ENCODE data around the gene CFAP46.
"Not testable (repeated sequence)": the region's sequence is repeated elsewhere in the genome, so short reads cannot be mapped to it uniquely, and the experiment has no call there.

The CFAP46 gene

DNA sequence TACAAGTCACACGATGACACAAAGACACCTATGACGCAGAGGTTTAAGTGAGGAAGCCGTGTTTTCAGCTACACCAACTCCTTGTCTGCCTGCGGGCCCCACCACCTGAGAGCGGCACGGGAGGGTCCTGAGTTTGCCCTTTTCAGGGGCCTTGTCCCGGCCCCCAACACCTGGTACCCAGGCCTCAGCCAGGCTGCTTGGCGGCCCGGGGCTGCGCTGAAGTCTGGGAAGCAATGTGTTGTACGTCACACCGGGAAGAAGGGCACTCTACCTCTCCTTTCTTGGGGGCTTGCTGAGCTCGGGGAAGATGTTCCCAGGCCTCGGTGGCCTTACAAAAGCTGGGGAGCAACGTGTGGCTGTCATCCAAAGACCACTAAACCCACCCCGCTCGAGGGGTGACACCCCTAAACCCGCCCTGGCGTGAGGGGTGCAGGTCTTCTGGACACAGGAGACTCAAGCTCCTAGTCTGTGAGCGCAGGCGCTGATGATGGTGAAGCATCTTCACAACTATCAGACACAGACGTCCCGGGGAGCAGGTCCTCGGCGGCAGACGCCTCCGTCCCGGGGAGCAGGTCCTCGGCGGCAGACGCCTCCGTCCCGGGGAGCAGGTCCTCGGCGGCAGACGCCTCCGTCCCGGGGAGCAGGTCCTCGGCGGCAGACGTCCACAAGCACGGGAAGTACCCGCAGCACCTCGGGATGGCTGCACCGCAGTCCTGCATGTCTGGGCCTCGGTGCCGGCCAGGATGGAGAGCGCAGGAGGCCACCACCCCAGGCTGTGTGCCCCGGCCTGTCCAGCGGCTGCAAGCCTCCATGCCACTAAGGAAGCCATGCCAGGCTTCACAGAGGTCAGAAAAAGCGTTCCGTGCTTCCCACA, 15.4 kb downstream of the CFAP46 start:
- FAIRE-seq = no peak

DNA sequence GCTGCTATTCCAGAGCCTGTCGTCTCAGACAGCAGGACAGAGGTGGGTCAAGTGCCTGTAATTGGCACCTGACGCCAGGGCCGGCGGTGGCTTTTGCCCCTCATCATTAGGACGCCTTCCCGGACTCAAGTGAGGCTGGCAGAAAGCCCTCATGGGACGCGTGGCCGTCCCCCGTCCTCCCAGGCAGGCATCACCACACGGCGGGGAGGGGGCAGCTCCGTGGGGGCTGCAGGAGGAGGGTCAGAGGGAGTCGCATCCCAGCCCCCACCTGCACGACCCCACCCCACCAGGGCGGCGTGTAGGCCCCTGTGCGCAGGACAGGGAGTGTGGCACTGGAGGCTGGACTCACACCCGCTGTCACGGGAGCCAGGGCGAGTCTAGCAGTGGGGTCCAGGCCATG, 16.3 kb downstream of the CFAP46 start:
- no peak for FAIRE-seq

DNA sequence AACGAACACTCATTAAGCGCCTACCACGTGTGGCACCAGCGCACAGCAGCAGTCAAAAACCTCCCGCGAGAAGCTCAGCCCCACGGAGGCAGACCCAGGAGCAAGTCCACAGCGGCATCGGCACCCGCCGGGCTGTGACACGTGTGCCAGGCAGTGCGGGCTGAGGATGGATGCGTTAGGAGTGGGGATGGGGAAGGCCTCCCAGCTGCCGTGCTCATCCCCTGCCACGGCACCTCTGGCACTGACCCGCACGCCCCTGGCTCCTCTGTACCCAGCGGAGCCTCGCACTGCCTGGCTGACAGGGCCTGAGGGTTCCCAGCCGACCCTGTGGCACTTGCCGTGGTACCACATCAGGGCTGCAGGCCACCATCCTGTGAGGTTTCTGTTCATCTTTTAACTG, 16.8 kb downstream of the CFAP46 start:
- no peak for FAIRE-seq

DNA sequence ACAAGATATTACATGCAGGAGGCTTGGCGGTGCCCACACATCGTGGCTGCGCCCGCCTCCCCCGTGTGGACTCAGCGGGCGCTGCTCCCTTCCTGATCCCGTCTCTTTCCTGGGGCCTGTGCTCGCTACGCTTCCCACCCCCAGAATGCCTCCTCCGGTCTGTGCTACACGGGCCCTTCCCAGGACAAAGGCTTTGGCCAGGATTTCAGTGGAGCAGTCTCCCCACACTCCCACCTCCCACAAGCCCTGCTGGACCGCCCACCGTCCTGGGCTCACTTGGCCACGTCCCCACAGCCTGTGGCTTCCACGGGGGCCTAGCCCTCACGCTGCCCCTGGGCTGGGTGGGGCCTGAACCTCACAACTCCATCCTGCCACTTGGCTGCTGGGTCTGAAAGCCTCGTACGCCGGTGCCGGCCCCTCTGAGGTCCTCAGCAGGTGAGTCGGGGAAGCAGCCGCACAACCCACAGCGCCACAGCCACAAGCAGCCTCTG, 17.3 kb downstream of the CFAP46 start:
- no peak for FAIRE-seq

DNA sequence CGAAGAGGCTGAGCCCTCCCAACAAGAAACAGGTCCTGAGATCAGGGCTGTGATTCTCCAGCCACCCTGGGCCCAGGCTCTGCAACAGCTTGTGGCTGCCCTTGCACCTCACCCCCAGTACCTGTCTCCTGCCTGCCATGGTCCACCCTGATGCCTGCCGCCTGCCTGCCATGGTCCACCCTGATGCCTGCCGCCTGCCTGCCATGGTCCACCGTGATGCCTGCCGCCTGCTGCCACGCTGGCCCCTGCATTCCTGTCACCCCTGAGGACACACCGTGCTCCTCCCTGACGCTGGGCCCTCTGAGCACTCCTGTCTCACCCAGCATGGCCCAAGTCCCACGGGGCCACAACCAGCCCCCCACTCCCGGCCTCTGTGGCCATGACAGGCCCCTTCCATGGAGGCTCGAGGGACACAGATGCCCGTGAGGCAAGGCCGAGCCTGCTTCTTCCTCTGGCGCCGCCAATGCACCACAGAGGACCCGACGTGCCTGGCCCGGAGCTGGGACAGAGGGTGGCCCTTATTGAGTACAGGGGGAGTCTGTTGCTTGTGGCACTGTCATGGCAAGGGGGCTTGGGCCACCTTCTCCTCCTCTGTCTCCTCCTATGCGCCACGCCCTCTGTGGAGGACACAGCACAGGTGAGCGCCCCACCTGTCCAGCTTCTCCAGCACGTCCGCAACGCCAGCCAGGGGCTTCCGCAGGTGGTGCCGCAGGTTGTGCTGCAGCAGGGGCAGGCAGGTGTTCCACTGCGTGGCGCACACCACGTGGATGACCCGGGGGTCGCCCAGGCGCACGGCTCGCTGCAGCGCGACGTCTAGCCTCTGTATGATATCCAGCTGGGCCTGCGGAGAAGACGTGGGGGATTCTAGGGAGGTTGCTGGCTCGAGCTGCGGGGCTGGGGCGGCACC, 18.1 kb downstream of the CFAP46 start:
- FAIRE-seq = no peak

DNA sequence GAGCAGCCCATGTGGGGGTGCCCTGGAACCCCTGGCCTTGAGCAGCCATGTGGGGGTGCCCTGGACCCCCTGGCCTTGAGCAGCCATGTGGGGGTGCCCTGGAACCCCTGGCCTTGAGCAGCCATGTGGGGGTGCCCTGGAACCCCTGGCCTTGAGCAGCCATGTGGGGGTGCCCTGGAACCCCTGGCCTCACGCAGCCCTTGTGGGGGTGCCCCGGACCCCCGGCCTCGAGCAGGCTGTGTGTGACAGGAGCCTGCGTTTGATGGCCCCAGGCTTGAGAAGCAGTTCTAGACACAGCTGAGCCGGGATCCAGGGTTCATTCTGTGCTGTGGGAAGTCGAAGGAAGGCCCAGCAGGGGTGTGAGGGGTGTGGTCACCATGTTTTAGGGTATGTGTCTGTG, 19.0 kb downstream of the CFAP46 start:
- FAIRE-seq = not testable (repeated sequence)

DNA sequence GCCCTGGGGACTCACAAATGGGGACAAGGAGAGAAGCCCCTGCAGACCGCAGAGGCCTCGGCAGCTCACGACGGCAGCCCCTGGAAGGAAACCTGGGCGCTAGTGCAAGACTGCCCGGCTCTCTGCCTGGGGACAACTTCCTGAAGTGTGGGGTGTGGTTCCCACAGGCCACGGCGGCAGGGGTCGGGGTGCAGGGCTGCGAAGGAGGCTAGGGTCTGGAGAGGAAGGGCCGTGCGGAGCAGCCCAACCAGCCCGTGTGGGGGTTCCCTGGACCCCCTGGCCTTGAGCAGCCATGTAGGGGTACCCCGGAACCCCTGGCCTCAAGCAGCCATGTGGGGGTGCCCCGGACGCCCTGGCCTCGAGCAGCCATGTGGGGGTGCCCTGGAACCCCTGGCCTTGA, 19.5 kb downstream of the CFAP46 start:
- no peak for FAIRE-seq

DNA sequence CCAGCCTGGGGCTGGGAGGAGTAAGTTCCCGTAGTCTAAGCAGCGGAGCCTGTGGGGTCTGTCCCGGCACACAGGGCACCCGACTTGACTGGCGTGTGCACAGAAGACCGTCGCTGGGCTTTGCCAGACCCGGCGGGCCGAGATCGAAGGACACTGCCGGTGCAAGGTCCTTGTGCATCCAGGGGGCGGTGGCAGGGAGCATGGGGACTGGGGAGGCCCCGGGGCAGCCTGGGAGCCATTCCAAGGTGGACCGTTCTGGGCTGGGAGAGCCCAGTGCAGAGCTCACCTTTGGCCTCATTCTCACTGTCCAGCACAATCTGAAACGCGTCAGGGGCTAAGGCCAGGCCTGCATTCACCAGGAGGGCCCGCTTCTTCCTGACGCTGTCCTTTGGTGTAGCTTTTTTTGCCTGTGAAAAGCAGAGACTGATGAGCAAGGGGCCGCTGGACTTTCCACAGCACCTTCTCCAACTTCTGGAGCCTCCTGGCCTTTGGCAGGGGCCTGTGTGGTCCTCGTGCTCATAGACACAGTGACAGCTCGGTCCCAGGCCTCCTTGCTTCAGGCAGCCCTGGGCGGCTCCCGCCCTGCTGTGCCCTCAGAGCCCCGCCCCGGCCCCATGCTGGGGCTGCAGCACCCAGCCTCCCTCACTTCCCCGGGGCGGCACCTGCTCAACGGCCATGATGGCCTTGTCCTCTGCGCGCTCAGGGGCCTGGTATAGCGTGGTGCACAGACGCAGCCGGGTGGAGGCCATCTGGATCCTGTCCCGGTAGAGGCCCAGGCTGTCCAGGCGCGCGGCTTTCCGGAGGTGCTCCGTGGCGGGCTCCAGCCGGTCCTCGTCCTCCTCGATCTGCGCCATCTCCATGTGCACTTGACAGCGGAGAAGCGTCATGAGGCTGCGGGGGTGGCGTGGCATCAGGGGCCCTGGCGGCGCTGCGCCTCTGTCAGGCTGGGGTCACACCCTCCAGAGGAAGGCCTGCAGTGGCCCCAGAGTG, 20.3 kb downstream of the CFAP46 start:
- no peak for FAIRE-seq

DNA sequence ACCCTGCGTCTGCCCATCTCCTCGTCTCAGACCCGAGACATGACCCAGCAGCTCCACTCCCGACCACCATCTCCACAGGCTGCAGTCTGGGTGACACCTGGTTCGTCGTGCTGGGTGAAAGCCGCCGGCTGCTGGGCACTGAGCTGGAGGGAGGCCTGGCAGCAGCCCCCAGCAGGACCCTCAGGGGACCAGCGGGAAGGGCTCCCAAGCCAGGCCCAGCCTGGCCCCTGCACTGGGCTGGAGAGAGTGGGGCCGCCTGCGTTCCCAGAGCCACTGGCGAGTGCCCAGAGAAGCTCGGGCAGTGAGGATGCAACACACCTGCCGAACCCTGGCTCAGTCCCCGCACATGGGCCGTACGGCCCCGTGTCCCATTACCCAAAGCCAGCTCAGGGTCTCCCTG, 21.3 kb downstream of the CFAP46 start:
- no peak for FAIRE-seq

DNA sequence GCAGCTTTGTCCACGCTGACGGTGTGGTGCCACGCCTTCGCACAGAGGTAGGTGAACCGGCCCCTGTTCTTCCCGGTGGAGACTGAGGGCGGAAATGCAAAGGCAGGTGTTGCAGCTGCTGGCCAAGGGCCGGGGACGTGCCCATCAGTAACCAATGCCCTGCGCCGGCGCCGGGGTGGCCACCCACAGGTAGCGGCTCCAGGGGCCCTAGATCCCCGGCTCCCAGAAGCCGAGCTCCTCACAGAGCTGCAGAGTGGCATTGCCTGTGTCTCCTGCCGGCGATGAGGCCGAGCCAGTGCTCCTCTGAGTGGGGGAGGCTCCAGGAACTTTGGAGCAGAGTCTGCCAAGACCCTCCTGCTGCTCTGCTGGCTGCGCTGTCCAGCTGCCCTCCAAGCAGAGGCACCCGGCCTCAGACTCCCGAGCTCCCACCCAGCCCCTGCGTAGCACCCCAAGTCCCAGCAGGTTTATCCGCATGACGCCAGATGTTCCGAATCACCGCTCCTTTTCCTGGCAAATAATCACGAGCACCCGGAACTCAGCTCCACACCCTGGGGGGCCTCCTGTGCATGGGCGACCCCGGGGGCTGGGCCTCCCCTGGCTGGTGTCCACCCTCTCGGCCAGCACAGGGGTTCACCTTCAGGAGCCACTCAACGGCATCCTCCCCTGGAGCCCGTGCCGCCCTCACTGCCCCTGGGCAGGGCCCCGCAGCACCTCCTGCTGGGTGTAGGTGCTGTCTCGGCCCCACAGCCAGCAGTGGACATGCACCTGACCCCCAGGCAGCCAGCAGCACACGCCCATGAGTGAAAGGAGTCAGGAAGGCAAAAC, 22.1 kb downstream of the CFAP46 start:
- no peak for FAIRE-seq

DNA sequence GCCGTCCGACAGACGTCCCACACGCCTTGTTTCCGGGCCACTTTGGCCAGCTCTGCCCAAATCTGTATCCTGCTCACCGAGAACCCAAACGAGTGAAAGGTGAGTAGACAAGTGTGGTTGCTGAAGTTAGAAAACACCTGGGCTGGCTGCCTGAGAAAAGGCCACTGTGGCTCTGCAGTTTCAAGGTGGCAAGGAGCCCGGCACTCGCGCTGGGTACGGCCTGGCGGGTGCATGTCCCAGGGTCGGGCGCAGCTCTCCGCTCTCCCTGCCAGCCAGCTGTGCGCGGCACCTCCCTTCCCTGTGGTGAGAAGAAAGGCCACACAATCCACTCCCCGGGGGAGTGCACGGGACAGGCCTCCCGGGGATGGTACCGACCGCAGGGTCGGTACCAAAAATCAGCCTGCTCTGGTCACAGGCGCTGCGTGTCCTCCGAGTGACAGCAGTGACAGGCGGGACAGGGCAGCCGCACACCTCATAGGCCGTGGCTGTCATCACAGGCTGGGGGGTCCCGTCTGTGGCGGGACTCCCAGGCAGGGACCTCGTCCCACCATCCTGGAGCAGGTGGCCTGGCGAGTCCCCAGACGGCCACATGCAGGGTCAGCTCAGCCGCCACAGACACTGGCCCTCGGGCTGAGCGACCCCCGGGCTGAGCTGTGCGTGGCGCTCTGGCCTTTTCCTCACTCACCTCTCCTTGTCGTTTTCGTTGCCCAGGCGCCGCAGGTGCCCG, 22.8 kb downstream of the CFAP46 start:
- FAIRE-seq = no peak

DNA sequence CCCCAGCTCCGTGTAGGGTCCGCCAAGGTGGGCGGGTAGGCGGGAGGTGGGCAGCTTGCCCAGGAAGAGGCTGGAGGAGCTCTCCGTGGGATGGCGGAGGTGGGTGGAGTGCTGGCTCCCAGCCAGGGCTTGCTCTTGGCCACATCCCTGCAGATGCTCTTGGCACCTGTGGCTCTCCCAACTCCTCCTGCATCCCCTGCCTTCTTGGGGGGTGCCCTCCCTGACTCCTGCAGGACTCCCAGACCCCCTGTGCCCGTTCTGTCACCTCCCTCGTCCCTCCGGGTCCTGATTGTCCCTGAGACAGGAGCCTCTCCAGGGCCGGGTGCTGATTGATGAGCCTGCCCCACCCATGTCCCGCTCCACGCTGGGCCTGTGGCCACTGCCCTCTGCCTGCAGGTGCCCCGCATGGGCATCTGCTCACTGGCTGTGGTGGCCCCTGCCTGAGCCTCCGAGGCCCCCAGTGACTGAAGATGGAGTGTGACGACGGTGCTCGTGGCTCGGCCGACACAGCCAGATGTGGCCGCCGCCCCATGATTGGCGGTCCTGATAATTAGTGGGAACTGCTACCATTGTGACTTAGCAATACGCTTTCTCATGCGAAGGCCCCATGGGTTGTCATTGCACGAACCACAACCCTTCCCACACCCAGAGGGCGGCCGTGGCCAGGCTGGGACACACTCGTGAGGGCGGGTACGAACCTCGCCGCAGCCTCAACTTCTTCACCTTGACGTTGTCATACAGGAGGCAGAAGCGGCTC, 23.6 kb downstream of the CFAP46 start:
- no peak for FAIRE-seq

DNA sequence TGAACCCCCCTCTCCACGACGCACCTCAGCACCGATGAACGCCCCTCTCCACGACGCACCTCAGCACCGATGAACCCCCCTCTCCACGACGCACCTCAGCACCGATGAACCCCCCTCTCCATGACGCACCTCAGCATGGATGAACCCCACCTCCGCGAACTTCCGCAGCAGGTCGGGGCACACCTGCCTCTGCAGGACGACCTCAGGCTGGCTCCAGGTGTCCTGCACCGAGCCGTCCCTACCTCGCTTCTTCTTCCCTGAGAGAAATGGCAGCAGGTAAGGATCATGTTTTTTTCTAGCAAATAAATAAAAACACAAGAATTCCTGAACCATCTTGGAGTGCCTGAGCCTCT, 24.1 kb downstream of the CFAP46 start:
- no peak for FAIRE-seq

DNA sequence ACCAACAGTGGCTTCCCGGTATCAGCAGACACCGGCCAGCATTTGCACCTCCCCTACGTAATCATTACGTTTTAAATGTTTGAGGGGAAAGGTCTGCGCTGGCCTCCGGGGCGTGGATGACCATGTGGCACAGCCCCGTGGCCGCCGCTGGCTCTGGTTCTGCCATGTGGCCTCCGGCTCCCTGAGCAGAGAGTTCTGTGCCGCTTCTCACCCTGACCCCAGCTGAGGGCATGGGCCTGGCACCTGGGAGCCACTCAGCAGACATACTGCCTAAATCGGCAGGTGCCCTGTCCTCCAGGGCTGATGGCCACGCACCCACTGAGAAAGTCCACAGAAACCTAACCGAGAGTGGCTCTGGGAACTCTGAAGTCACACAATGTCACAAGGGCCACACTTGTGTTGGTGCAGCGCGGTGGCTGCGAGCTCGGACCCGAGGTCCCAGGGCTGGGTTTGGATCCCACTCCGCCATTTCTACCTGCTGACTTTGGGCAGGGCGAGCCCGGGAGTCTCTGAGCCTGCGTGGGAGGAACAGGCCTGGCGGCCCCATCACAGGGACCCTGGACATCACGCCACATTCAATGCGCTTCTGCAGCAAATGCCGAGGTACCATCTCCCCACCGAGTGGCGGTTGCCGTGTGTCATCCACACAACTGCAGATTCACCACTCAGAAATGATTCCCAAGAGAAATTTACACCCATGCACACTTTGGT, 25.3 kb downstream of the CFAP46 start:
- FAIRE-seq = no peak

DNA sequence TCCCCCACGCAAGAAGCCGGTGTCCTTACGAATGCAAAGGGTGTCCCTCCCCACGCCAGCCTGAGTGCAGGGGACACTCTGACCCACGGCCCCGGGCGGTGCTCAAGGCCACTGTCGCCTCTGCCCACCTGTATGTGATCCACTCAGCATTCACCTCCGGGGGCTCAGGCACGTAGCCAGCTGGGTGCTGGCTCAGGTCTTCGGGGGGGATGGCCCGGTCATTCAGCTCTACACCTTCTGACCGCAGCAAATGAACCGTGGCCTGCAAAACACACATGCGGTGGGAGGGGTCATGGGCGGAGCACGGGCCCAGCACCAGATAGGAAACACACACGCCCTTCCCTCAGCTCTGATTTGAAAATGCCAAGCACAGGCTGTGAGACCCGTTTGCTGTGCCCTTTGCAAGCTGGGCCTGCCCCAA, 25.9 kb downstream of the CFAP46 start:
- no peak for FAIRE-seq

DNA sequence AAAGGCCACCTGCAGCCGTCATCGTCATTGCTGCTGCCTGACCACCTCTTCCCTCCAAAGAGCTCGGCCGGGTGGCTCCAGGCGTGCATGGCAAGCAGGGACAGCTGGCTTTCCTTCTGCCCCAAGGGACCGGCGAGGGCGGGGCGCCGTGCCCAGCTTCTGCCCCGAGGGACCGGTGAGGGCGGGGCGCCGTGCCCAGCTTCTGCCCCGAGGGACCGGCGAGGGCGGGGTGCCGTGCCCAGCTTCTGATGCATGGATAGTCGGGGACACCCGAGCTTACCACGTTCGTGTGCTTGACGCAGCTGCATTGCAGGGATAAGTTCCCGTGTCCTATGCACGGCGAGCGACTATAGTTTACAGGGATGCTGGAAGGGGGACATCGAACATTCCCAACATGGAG, 27.0 kb downstream of the CFAP46 start:
- FAIRE-seq = no peak

DNA sequence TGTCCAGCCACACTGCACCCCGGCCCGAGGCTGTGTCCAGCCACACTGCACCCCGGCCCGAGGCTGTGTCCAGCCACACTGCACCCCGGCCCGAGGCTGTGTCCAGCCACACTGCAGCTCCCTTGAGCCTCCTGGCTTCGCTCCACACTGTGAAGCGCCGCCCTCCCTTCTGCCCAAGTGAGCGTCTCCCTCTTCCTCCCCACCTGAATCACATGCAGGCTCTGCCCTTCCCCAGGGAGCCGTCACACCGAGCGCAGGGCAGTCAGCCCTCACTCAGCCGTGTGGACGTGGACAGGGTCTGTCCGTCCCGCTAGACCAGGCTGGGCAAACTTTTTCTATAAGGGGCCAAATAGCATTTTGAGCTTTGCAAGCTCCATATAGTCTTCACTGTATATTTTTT, 27.6 kb downstream of the CFAP46 start:
- no peak for FAIRE-seq

DNA sequence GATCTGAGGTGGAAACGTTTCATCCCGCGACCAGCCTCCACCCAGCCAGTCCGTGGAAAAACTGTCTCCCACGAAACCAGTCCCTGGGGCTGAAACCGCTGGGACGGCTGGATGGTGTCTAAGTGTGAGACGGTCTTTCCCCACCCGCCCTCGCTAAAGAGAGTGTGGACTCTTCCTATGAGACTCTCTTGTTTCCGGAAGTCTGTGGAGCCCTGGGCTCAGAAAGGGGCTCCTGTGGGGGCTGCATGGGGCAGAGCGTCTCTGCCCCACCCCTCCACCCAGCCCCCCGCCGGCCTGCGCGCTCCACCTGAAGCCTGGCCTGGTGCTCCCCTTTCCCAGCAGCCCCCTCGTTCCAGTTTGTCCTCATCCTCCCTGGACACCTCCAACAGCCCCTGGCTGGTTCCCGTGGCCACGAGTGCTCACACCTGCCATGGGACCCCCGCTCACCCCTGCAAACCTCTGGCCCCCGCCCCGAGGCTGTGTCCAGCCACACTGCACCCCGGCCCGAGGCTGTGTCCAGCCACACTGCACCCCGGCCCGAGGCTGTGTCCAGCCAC, 28.7 kb downstream of the CFAP46 start:
- no peak for FAIRE-seq

Measured in G401.6 (cell line).